8988T (cell line): ENCODE results near the gene NEGR1.

Source experiments
- DNase-seq: peaks from one replicate; pipeline ENCODE4 v3.0.0; 2011

Gene NEGR1

GRCh38 chr1:72015006-72015405, 267.3 kb downstream of the NEGR1 start:
- DNase-seq: no peak

GRCh38 chr1:72013161-72013560, 269.2 kb downstream of the NEGR1 start:
- DNase-seq: no peak

- DNase-seq: no peak
Measured at GRCh38 chr1:72011721-72012120, 270.6 kb downstream of the NEGR1 start.

GRCh38 chr1:72010094-72010431, 272.3 kb downstream of the NEGR1 start:
- DNase-seq: no peak

GRCh38 chr1:72009173-72010093, 272.9 kb downstream of the NEGR1 start:
- no peak for DNase-seq

GRCh38 chr1:72007312-72007711, 275.0 kb downstream of the NEGR1 start:
- DNase-seq: no peak

GRCh38 chr1:72006092-72006491, 276.2 kb downstream of the NEGR1 start:
- no peak for DNase-seq

- DNase-seq: no peak
Measured at GRCh38 chr1:72003092-72003491, 279.2 kb downstream of the NEGR1 start.

- no peak for DNase-seq
Measured at GRCh38 chr1:72000809-72001208, 281.5 kb downstream of the NEGR1 start.

GRCh38 chr1:71994646-71995045, 287.7 kb downstream of the NEGR1 start:
- DNase-seq: no peak

GRCh38 chr1:71987181-71987580, 295.2 kb downstream of the NEGR1 start:
- no peak for DNase-seq

GRCh38 chr1:71986160-71986559, 296.2 kb downstream of the NEGR1 start:
- no peak for DNase-seq

GRCh38 chr1:71980556-71980955, 301.8 kb downstream of the NEGR1 start:
- no peak for DNase-seq

GRCh38 chr1:71979882-71980281, 302.5 kb downstream of the NEGR1 start:
- no peak for DNase-seq

- DNase-seq: no peak
Measured at GRCh38 chr1:71967670-71968069, 314.7 kb downstream of the NEGR1 start.

GRCh38 chr1:71964188-71964587, 318.2 kb downstream of the NEGR1 start:
- no peak for DNase-seq

- no peak for DNase-seq
Measured at GRCh38 chr1:71956613-71957285, 325.6 kb downstream of the NEGR1 start.

- no peak for DNase-seq
Measured at GRCh38 chr1:71950579-71950978, 331.8 kb downstream of the NEGR1 start.

GRCh38 chr1:71949681-71950080, 332.7 kb downstream of the NEGR1 start:
- no peak for DNase-seq

- no peak for DNase-seq
Measured at GRCh38 chr1:71948561-71948960, 333.8 kb downstream of the NEGR1 start.

GRCh38 chr1:71944006-71944405, 338.3 kb downstream of the NEGR1 start:
- DNase-seq: no peak

GRCh38 chr1:71940261-71940660, 342.1 kb downstream of the NEGR1 start:
- no peak for DNase-seq

GRCh38 chr1:71930511-71930910, 351.8 kb downstream of the NEGR1 start:
- no peak for DNase-seq

- no peak for DNase-seq
Measured at GRCh38 chr1:71921935-71922559, 360.3 kb downstream of the NEGR1 start.
